ENCODE results near the gene DIAPH2. TPM values are rescaled to one million over a fixed set of nuclear protein-coding genes. Genes with fewer than 3 reads are reported as not detected.

The DIAPH2 gene
- total RNA-seq, 1 experiment from 2014 or later: 4.1 TPM

- no peaks in the 10 kb centered on the region for H3K27me3 ChIP-seq (replicated peaks)
- H3K4me3 ChIP-seq: no peak overlapping the region
- no peaks in the 10 kb centered on the region for H3K4me1 ChIP-seq (replicated peaks)
- DNase-seq (ENCODE audit: low read depth in 1 of 2, low spot score in 2 of 2): no peak
- no peaks in the 10 kb centered on the region for H3K36me3 ChIP-seq
- H3K27ac ChIP-seq: no peak overlapping the region
- no peaks in the 10 kb centered on the region for H3K9me3 ChIP-seq (replicated peaks)
Measured at GRCh38 chrX:97553833-97554232, 869.2 kb downstream of the DIAPH2 start.

DNA sequence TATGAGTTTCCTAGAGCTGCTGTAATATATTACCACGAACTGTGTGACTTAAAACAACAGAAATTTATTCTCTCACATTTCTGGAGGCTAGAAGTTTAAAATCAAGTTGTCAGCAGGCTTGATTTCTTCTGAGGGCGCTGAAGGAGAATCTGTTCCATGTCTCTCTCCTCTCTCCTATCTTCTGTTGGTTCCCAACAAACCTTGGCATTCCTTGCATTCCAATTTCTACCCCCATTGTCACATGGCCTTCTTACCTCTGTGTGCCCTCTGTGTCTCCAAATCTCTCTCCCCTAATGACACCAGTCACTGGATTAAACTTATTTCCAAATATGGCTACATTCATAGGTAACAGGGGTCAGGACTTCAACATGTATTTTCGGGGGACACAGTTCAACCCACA, 871.7 kb downstream of the DIAPH2 start:
- no peak for DNase-seq (ENCODE audit: low read depth in 1 of 2, low spot score in 2 of 2)
- no peak overlapping the region for H3K27ac ChIP-seq
- H3K36me3 ChIP-seq: no peaks in the 10 kb centered on the region
- H3K4me1 ChIP-seq (replicated peaks): no peaks in the 10 kb centered on the region
- no peaks in the 10 kb centered on the region for H3K27me3 ChIP-seq (replicated peaks)
- no peak overlapping the region for H3K4me3 ChIP-seq
- H3K9me3 ChIP-seq (replicated peaks): no peaks in the 10 kb centered on the region

DNA sequence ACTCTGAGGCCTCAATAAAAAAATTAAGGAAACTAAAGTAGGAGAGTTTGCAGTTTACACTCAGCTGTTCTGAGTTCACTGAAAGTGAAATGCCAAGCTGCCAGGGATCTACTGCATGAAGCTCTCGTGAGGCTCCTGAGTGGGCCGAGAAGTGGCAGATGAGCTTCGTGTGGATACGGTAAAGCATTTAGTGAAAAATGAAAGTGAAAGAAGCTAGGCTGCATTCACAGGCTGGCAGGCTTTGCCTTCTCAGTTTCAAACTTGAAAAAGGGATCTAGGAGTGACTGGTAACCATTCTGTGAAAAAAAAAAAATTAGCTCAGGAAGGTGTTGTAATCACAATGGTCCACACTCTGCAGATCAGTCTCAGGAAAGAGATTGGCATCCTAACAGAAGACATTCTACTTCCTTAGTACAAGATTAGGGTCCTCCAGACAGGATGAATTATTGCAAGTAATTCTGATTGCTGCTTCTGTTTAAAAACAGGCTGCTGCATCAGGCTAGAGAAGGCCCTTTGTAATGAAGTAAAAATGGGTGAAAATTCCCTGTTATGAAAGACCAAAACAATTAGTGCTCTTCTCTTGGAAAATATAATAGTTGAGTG, 879.0 kb downstream of the DIAPH2 start:
- peak in 1 of 2 experiments; percentile 15 for DNase-seq (ENCODE audit: low read depth in 1 of 2, low spot score in 2 of 2)
- Histone ChIP-seq H3K36me3 (no peaks in the 10 kb centered on the region), H3K4me1 (replicated peaks) (no peaks in the 10 kb centered on the region), H3K9me3 (replicated peaks) (no peaks in the 10 kb centered on the region), H3K27me3 (replicated peaks) (no peaks in the 10 kb centered on the region), H3K27ac (no peak overlapping the region), H3K4me3 (no peak overlapping the region)

DNA sequence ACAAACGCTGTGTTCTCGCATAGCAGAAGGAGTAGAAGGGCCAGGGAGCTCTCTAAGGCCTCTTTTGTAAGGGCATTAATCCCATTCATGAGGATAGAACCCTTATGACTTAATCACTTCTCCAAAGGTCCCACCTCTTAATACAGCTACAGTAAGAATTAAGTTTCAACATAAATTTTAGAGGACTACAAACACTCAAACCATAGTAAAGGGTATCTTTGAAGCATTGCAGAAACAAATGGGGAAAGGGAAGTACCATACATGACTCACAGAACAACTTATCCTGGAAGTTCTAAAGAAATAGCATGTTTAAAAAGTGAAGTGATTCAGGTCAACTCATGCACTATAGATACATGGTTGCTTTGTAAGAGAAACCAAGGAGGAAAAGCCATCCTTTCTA, 879.9 kb downstream of the DIAPH2 start:
- Histone ChIP-seq H3K27me3 (replicated peaks) (no peaks in the 10 kb centered on the region), H3K4me3 (no peak overlapping the region), H3K4me1 (replicated peaks) (no peaks in the 10 kb centered on the region), H3K36me3 (no peaks in the 10 kb centered on the region), H3K9me3 (replicated peaks) (no peaks in the 10 kb centered on the region), H3K27ac (no peak overlapping the region)
- DNase-seq (ENCODE audit: low read depth in 1 of 2, low spot score in 2 of 2): no peak

- Histone ChIP-seq H3K9me3 (replicated peaks) (no peaks in the 10 kb centered on the region), H3K27me3 (replicated peaks) (no peaks in the 10 kb centered on the region), H3K4me1 (replicated peaks) (no peaks in the 10 kb centered on the region), H3K36me3 (no peaks in the 10 kb centered on the region), H3K4me3 (no peak overlapping the region), H3K27ac (no peak overlapping the region)
- DNase-seq (ENCODE audit: low read depth in 1 of 2, low spot score in 2 of 2): no peak
Measured at GRCh38 chrX:97587171-97587570, 902.5 kb downstream of the DIAPH2 start.

GRCh38 chrX:97594646-97595224, 910.1 kb downstream of the DIAPH2 start:
- no peak overlapping the region for H3K27ac ChIP-seq
- no peaks in the 10 kb centered on the region for H3K9me3 ChIP-seq (replicated peaks)
- no peak overlapping the region for H3K4me3 ChIP-seq
- H3K36me3 ChIP-seq: no peaks in the 10 kb centered on the region
- H3K4me1 ChIP-seq (replicated peaks): no peaks in the 10 kb centered on the region
- H3K27me3 ChIP-seq (replicated peaks): no peaks in the 10 kb centered on the region
- DNase-seq (ENCODE audit: low read depth in 1 of 2, low spot score in 2 of 2): no peak

- Histone ChIP-seq H3K9me3 (replicated peaks) (no peaks in the 10 kb centered on the region), H3K36me3 (no peaks in the 10 kb centered on the region), H3K4me3 (no peak overlapping the region), H3K4me1 (replicated peaks) (no peaks in the 10 kb centered on the region), H3K27ac (no peak overlapping the region), H3K27me3 (replicated peaks) (no peaks in the 10 kb centered on the region)
- no peak for DNase-seq (ENCODE audit: low read depth in 1 of 2, low spot score in 2 of 2)
Measured at GRCh38 chrX:97597954-97598353, 913.3 kb downstream of the DIAPH2 start.

DNA sequence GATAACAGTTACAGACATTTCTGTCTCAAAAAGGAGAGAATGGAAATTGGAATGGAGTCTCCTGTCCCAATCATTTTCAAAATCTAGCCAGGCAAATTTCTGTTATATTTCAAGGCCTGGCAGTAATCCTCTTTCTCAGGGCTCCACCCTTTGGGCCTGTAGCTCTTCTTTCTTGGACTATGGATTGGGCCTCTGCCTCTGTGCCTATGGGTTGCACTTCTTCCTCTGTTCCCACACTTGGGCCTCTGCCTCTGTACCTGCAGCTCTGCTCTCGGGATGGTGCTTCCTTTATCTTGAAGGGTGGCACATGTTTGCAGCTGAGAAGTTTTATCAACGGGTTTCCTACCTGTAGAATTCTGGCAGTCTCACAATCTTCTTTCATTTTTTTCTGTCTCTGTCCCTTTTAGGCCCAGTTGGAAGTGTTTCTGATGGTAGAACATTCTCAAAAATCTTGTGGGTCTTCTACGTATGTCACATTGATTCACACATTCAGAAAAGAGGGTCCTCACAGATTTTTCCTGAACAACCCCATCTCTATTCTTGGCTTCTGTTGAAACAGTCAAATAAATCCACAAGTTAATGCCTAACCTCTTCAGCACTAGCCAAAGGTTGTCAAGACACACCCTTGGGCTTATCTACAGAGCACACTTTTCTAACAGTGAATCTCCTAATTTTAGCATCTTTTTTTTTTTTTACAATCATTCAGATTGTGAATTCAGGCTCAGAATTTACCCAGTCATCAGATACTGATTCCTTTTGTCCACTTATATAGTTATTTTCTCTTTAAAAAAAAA, 918.0 kb downstream of the DIAPH2 start:
- Histone ChIP-seq H3K9me3 (replicated peaks) (no peaks in the 10 kb centered on the region), H3K27me3 (replicated peaks) (no peaks in the 10 kb centered on the region), H3K4me3 (no peak overlapping the region), H3K4me1 (replicated peaks) (no peaks in the 10 kb centered on the region), H3K27ac (no peak overlapping the region), H3K36me3 (no peaks in the 10 kb centered on the region)
- DNase-seq (ENCODE audit: low read depth in 1 of 2, low spot score in 2 of 2): no peak

DNA sequence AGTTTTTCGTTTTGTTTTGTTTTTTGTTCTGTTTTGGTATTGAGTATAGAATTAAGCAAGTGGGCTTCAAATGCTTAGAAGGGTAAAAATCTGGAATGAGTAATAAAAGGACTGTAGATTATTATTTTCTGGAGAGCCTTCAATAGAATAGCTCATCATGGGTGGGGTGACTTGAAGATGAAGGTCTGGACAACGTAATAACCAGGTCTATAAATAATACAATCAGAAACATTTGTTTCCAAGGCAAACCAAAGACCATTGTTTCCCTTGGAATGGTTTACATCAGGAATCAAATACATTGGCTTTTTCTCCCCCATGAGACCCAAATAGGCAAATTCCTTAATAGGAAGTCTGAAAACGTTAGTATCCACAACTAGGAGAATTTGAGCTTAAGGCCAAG, 920.6 kb downstream of the DIAPH2 start:
- DNase-seq (ENCODE audit: low read depth in 1 of 2, low spot score in 2 of 2): no peak
- Histone ChIP-seq H3K27ac (no peak overlapping the region), H3K36me3 (no peaks in the 10 kb centered on the region), H3K27me3 (replicated peaks) (no peaks in the 10 kb centered on the region), H3K9me3 (replicated peaks) (no peaks in the 10 kb centered on the region), H3K4me1 (replicated peaks) (no peaks in the 10 kb centered on the region), H3K4me3 (no peak overlapping the region)

- Histone ChIP-seq H3K27me3 (replicated peaks) (no peaks in the 10 kb centered on the region), H3K27ac (no peak overlapping the region), H3K9me3 (replicated peaks) (no peaks in the 10 kb centered on the region), H3K4me1 (replicated peaks) (no peaks in the 10 kb centered on the region), H3K36me3 (no peaks in the 10 kb centered on the region), H3K4me3 (no peak overlapping the region)
- DNase-seq (ENCODE audit: low read depth in 1 of 2, low spot score in 2 of 2): no peak
Measured at GRCh38 chrX:97609357-97609756, 924.7 kb downstream of the DIAPH2 start.

GRCh38 chrX:97609938-97610337, 925.3 kb downstream of the DIAPH2 start:
- no peak overlapping the region for H3K27ac ChIP-seq
- DNase-seq (ENCODE audit: low read depth in 1 of 2, low spot score in 2 of 2): no peak
- H3K4me3 ChIP-seq: no peak overlapping the region
- no peaks in the 10 kb centered on the region for H3K27me3 ChIP-seq (replicated peaks)
- no peaks in the 10 kb centered on the region for H3K4me1 ChIP-seq (replicated peaks)
- H3K36me3 ChIP-seq: no peaks in the 10 kb centered on the region
- no peaks in the 10 kb centered on the region for H3K9me3 ChIP-seq (replicated peaks)

GRCh38 chrX:97616883-97617530, 932.4 kb downstream of the DIAPH2 start:
- H3K9me3 ChIP-seq (replicated peaks): no peaks in the 10 kb centered on the region
- no peaks in the 10 kb centered on the region for H3K27me3 ChIP-seq (replicated peaks)
- no peak overlapping the region for H3K4me3 ChIP-seq
- no peak for DNase-seq (ENCODE audit: low read depth in 1 of 2, low spot score in 2 of 2)
- no peak overlapping the region for H3K27ac ChIP-seq
- H3K4me1 ChIP-seq (replicated peaks): no peaks in the 10 kb centered on the region
- no peaks in the 10 kb centered on the region for H3K36me3 ChIP-seq

GRCh38 chrX:97619499-97619898, 934.9 kb downstream of the DIAPH2 start:
- Histone ChIP-seq H3K36me3 (no peaks in the 10 kb centered on the region), H3K27me3 (replicated peaks) (no peaks in the 10 kb centered on the region), H3K4me1 (replicated peaks) (no peaks in the 10 kb centered on the region), H3K27ac (no peak overlapping the region), H3K9me3 (replicated peaks) (no peaks in the 10 kb centered on the region), H3K4me3 (no peak overlapping the region)
- DNase-seq (ENCODE audit: low read depth in 1 of 2, low spot score in 2 of 2): no peak

GRCh38 chrX:97622111-97622510, 937.5 kb downstream of the DIAPH2 start:
- Histone ChIP-seq H3K4me1 (replicated peaks) (no peaks in the 10 kb centered on the region), H3K27me3 (replicated peaks) (no peaks in the 10 kb centered on the region), H3K36me3 (no peaks in the 10 kb centered on the region), H3K27ac (no peak overlapping the region), H3K4me3 (no peak overlapping the region), H3K9me3 (replicated peaks) (no peaks in the 10 kb centered on the region)
- no peak for DNase-seq (ENCODE audit: low read depth in 1 of 2, low spot score in 2 of 2)

Measured in SJSA1 (cell line).